HEK293T (cell line): ENCODE measurements around the gene BMP7.

Experiments
- CTCF ChIA-PET: fragments of 350-600 bp; formaldehyde crosslinking; extraction: SDS; loops from one replicate; lab custom pipeline; 2021; ENCODE audit warnings: antibody characterized with exemption, inconsistent platforms; lab: Yijun Ruan, JAX
- POLR2A ChIA-PET: fragments of 350-600 bp; formaldehyde crosslinking; extraction: SDS; loops from one replicate; lab custom pipeline; 2020; ENCODE audit warnings: antibody characterized with exemption, inconsistent platforms; lab: Yijun Ruan, JAX
- DNase-seq: peaks from one replicate; pipeline ENCODE4 v3.0.0; 2012; ENCODE audit warnings: mixed read lengths; ENCODE audit errors: extremely low spot score
- ARNT ChIP-seq: fragments of 450-650 bp; IDR thresholded peaks from 2 replicates; pipeline ENCODE4 v1.6.1; 2017; ENCODE audit warnings: mild to moderate bottlenecking
- BHLHE40 ChIP-seq: fragments of 450-650 bp; IDR thresholded peaks from 2 replicates; pipeline ENCODE4 v1.6.1; 2016; ENCODE audit warnings: mild to moderate bottlenecking, moderate library complexity, borderline replicate concordance
- CTBP1 ChIP-seq: fragments of 450-650 bp; IDR thresholded peaks from 2 replicates; pipeline ENCODE4 v1.6.1; 2016; ENCODE audit warnings: borderline replicate concordance
- ELF4 ChIP-seq: fragments of 450-650 bp; IDR thresholded peaks from 2 replicates; pipeline ENCODE4 v1.6.1; 2017; ENCODE audit warnings: antibody characterized with exemption
- FOXA1 ChIP-seq: fragments of 450-650 bp; IDR thresholded peaks from 2 replicates; pipeline ENCODE4 v1.6.1; 2016; ENCODE audit warnings: mild to moderate bottlenecking
- FOXK2 ChIP-seq: fragments of 450-650 bp; IDR thresholded peaks from 2 replicates; pipeline ENCODE4 v1.6.1; 2016; ENCODE audit warnings: mild to moderate bottlenecking
- FOXM1 ChIP-seq: fragments of 450-650 bp; IDR thresholded peaks from 2 replicates; pipeline ENCODE4 v1.6.1; 2017; ENCODE audit warnings: mild to moderate bottlenecking, borderline replicate concordance
- HDGF ChIP-seq: fragments of 450-650 bp; IDR thresholded peaks from 2 replicates; pipeline ENCODE4 v1.6.1; 2017; ENCODE audit warnings: antibody characterized with exemption, borderline replicate concordance
- L3MBTL2 ChIP-seq: fragments of 450-650 bp; conservative IDR thresholded peaks from 2 replicates; pipeline ENCODE4 v1.6.1; 2016; ENCODE audit warnings: mild to moderate bottlenecking
- LEF1 ChIP-seq: fragments of 450-650 bp; IDR thresholded peaks from 2 replicates; pipeline ENCODE4 v1.6.1; 2017; ENCODE audit warnings: mild to moderate bottlenecking, borderline replicate concordance
- NFRKB ChIP-seq: fragments of 450-650 bp; IDR thresholded peaks from 2 replicates; pipeline ENCODE4 v1.6.1; 2016; ENCODE audit warnings: mild to moderate bottlenecking, moderate library complexity
- SP1 ChIP-seq: fragments of 450-650 bp; IDR thresholded peaks from 2 replicates; pipeline ENCODE4 v1.6.1; 2017
- SUZ12 ChIP-seq: fragments of 450-650 bp; IDR thresholded peaks from 2 replicates; pipeline ENCODE4 v1.6.1; 2016; ENCODE audit warnings: mild to moderate bottlenecking
- TARDBP ChIP-seq: fragments of 450-650 bp; IDR thresholded peaks from 2 replicates; pipeline ENCODE4 v1.6.1; 2016
- ZNF384 ChIP-seq: fragments of 450-650 bp; IDR thresholded peaks from 2 replicates; pipeline ENCODE4 v1.6.1; 2016
- TF ChIP-seq, protein P1 (sequence below): fragments of 450-650 bp; IDR thresholded peaks from 2 replicates; pipeline ENCODE4 v1.6.1; 2016

BMP7 gene

DNA sequence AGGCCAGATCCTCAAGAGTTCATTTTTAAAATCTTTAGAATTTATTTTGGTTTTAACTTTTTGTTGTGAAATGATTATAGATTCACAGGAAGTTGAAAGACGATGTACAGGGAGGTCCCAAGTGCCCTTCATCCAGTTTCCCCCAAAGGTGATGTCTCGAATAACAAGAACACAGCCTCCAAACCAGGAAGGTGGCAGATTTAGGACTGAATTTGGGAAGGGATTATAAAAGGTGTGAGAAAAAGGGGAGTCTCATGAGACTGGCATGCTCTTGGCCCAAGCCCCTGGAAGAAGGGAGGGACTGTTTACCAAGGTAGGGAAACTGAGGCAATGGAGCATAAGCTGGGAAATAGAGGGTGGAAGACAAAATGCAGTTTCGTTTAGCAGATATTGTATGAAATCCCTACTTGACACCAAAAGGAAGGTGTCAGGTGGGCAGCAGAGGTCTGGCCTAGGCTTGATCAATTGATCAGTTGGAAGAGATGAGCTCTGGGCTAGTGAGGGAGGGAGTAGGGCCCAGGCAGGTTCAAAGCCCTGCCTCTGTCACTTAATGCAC is 81.2 kb downstream of the BMP7 start:
- POLR2A ChIA-PET, result no interaction called here
- CTCF ChIA-PET, result no interaction called here
- no peak for DNase-seq
- TF ChIP-seq, protein P1, sequence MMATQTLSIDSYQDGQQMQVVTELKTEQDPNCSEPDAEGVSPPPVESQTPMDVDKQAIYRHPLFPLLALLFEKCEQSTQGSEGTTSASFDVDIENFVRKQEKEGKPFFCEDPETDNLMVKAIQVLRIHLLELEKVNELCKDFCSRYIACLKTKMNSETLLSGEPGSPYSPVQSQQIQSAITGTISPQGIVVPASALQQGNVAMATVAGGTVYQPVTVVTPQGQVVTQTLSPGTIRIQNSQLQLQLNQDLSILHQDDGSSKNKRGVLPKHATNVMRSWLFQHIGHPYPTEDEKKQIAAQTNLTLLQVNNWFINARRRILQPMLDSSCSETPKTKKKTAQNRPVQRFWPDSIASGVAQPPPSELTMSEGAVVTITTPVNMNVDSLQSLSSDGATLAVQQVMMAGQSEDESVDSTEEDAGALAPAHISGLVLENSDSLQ, result no peak
- TF ChIP-seq BHLHE40 (no peak), FOXM1 (no peak), SP1 (no peak), HDGF (no peak), FOXA1 (no peak), TARDBP (no peak), ELF4 (no peak), ARNT (no peak), SUZ12 (no peak), LEF1 (no peak), CTBP1 (no peak), FOXK2 (no peak), ZNF384 (no peak), L3MBTL2 (no peak), NFRKB (no peak)

DNA sequence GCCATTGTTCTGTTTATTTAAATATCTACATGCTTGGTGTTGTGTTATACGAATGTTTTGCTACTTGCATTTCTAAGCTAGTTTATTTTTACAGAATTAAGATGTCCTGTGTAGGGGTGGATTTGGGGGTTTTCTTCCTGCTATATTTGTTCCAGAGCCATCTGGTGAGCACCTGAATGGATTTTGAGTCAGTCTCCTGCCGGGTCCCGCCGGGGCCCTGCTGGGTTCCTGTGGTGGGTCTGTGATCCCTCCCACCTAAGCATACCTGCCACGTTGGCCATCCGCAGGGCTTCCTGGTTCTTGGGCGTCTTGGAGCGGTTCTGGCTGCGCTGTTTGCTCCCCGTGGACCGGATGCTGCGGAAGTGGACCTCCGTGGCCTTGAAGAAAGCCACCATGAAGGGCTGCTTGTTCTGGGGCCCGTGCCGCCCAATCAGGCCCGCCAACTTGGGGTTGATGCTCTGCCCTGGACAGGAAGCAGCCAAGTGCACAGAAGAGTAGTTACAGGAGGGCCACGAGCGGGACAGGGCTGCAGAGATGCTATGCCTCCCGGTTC is 82.9 kb downstream of the BMP7 start:
- no peak for DNase-seq
- TF ChIP-seq FOXA1 (no peak), NFRKB (no peak), LEF1 (no peak), SUZ12 (no peak), BHLHE40 (no peak), ZNF384 (no peak), L3MBTL2 (no peak), SP1 (no peak), FOXM1 (no peak), ELF4 (no peak), TARDBP (no peak)
- TF ChIP-seq, protein P1, result no peak
- ChIA-PET POLR2A (no interaction called here), CTCF (no interaction called here)

DNA sequence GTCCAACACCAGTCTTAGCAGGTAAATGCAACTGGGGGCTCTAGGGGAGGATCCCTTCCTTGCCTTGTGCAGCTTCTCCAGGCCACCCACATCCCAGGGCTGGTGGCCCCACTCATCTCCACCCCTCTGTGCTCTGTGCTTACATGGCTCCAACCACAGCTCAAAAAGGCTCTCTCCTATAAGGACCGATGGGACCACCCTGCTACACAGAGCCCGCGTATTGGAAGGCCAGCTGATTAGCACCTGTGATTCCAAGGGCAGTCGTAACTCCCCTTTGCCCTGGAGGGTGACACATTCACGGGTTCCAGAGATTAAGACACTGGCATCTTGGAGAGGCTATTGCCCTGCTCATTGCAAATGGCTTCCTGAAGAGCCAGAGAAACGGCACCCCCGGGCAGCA is 84.8 kb downstream of the BMP7 start:
- POLR2A ChIA-PET, result no interaction called here
- TF ChIP-seq ZNF384 (no peak), FOXM1 (no peak), HDGF (no peak), ARNT (no peak), ELF4 (no peak), L3MBTL2 (no peak), FOXK2 (no peak), TARDBP (no peak), NFRKB (no peak), CTBP1 (no peak), BHLHE40 (no peak), SUZ12 (no peak), FOXA1 (no peak), SP1 (no peak)
- TF ChIP-seq, protein P1, result no peak
- DNase-seq, result no peak
- CTCF ChIA-PET, result no interaction called here

DNA sequence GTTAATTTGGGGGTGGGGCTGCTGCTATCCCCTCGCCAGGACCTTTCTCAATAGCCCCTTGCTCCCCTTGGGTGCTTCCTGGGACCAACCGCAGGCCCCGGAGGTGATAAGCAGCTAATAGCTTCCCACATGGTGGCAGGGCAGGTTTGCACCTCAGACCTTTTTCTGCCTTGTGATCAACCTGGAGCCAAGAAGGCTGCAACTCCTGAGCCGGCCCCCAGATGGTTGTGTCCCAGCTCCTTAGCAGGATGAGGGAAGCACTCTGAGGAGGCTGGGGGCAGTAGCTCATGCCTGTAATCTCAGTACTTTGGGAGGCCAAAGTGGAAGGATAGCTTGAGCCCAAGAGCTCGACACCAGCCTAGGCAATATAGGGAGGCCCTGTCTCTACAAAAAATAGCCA is 85.5 kb downstream of the BMP7 start:
- POLR2A ChIA-PET, result no interaction called here
- TF ChIP-seq SP1 (no peak), NFRKB (no peak), CTBP1 (no peak), ARNT (no peak), FOXA1 (no peak), BHLHE40 (no peak), FOXM1 (no peak), L3MBTL2 (no peak), TARDBP (no peak), HDGF (no peak)
- TF ChIP-seq, protein P1, result no peak
- no peak for DNase-seq
- CTCF ChIA-PET, result no interaction called here

DNA sequence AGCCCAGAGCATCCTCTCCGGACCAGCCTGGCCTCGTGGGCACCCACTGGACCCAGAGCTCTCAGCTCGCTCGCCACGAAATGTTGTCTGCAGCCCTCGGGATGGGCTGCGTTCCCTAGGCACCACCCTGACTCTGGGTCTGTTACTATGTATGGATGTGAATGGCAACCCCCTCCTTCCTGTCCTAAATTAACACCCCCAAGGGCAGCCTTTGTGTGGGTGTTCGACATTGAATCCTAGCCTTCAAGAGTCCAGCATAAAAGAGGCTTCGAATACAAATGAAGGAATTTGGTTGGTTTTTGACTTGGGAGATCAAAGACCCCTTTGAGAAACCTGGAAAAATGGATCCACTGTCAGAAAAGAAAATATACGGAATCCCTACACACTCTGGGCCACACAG is 86.1 kb downstream of the BMP7 start:
- DNase-seq, result no peak
- ChIA-PET POLR2A (no interaction called here), CTCF (no interaction called here)
- TF ChIP-seq TARDBP (no peak), CTBP1 (no peak)

DNA sequence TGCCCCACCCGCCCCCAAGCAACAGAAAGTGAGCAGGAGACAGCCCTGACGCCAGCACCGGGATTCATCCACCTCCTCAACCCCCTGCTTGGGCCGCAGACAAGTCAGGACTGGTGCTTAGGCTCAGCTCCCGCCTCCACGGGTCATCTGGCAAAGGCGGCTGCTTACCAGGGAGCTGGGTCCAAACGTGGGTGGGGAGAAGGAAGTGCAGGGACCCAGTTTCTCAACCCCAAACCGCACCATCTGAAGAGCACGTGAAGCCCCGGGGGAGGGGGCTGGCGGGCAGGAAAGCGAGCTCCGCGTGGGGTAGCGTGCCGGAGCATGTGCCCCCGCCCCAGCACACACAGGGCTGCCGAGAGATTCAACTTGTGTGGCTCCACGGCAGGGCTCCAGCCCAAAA is 87.2 kb downstream of the BMP7 start:
- TF ChIP-seq LEF1, result no peak
- TF ChIP-seq, protein P1, result no peak
- TF ChIP-seq BHLHE40, result no peak
- TF ChIP-seq ZNF384, result no peak
- no peak for TF ChIP-seq FOXA1
- no peak for TF ChIP-seq L3MBTL2
- no peak for TF ChIP-seq NFRKB
- TF ChIP-seq CTBP1, result no peak
- TF ChIP-seq FOXK2, result no peak
- TF ChIP-seq FOXM1, result no peak
- no peak for TF ChIP-seq ELF4
- TF ChIP-seq SUZ12, result no peak
- TF ChIP-seq SP1, result no peak
- no peak for TF ChIP-seq TARDBP
- TF ChIP-seq HDGF, result no peak
- TF ChIP-seq ARNT, result no peak
- ChIA-PET POLR2A (interaction anchor here (1.0 kb wide), 1 partner anchor 22 kb away, joined by 3 read pairs; no protein-coding TSS in a partner anchor), CTCF (no interaction called here)
- DNase-seq, result no peak
